GM20431 (cell line): ENCODE data around the gene CD40.

Source experiments
- in situ Hi-C: fragments of 300-500 bp; cut with MseI, MboI; formaldehyde crosslinking; loops from one replicate; pipeline ENCODE4 v1.15.0; 2020; ENCODE audit warnings: low sequenced_read_pairs; ENCODE audit not compliant: unreplicated experiment

Gene CD40

DNA sequence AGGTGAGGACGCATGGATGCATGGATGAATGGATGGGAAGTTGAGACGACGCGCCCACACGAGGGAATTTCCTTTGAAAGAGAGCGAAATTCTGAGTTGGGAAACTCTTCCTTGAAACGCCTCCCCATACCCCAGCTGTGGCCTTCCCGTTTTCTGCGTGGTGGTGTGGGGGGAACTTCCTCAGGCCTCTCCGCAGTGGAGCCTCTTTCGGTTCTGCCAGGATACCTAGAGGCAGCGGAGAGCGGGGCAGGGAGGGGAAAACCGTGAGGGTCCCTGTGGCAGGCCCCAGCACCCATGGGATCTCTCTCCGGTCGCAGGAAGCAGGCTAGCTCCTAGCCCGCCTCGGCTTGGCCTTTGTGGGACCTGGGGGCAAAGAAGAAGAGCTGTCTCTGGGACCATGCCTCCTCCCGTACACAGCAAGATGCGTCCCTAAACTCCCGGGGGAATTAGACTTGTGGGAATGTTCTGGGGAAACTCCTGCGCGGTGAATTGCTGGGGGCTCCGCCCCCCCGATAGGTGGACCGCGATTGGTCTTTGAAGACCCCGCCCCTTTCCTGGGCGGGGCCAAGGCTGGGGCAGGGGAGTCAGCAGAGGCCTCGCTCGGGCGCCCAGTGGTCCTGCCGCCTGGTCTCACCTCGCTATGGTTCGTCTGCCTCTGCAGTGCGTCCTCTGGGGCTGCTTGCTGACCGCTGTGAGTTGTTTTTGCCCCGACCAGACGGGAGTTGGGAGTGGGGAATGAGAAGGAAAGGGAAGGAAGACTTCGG is at the start of gene CD40:
TSS of gene CD40 (plus strand) at position 611 of the 764 bp plus-strand sequence. CDS start at position 641, 30 bp downstream.
- in situ Hi-C loops: no loop called here

DNA sequence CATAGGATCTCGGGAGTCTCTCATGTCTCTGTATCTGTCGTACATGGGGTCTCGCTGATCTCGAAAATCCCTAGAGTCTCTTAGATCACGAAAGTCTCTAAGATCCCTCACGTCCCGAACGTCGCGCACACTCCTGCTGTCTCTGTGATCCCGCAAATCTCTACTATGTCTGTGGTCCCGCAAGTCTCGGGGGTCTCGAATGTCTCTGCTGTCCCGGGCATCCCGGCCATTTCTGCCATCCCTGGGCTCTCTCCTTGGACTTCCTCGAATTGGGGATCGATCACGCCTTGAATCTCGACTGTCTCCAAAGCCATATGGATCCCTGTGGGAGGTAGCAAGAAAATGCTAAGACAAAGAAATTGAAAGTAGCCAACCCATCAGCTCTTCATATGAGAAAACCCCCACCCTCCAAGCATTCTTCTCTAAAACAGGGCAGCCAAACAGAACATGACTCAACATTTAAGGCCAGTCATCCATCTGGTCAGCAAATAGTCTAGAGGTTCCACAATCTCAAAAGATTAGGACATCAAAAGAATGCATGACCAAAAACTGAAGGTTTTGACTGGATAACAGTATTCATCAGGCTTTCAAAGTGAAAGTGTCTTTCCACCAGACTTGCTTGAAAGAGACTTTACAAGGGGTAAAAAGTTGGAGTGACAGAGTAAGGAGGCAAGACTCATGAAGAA is 47.8 kb upstream of the CD40 start:
- in situ Hi-C loops: no loop called here

DNA sequence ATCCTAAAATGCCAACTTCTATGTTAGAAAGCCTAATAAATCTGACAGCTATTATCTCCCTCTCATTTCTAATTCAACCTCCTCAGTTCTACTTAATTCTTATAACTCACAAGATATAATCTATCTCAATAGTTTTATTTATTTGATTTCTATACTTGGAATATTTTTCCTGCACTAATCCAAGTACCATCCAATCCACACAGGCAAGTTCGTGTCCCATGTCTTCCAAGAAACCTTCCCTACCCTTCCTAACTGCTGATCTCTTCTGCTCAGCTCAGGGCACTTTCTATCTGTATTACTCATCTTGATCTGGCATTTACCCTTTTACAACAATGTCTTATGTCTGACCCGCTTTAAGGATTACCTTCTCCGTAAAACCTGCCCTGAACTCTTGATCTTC is 46.5 kb upstream of the CD40 start:
- in situ Hi-C loops: no loop called here

DNA sequence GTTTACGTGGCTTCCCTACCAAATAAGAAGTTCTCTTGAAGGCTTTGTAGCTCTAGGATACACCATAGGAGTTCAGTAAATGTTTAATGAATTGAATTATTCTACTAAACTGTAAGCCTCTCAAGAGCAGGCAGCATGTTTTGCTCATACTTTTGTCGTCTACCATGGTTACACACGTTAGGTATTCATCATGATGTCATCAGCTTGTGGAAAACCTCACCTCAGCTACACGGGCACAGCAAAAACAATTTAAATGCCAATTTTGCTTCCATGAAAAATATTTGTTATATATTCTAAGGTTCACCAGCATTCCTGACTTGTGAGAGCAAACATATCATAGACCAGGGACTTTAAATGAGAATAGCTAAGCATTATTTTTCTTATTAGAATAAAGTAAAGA is 45.1 kb upstream of the CD40 start:
- in situ Hi-C loops: no loop called here

DNA sequence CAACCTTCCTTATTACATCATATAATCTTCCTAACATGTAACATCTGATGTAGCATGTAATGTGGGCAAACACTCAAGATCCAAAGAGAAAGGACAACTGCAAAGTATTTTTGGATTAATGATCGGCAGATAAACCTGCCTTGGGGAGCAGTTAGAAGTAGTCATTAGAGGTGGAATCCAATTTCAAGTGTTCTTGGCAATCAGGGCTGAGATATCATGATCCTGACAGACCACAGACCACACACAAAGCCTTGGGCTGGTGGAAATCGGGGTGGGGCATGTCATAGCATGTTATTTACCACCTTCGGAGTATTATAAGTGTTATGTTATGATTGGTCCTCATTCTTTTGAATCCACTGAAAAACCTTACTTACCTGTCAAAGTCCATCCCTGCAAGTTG is 44.7 kb upstream of the CD40 start:
- in situ Hi-C loops: no loop called here

DNA sequence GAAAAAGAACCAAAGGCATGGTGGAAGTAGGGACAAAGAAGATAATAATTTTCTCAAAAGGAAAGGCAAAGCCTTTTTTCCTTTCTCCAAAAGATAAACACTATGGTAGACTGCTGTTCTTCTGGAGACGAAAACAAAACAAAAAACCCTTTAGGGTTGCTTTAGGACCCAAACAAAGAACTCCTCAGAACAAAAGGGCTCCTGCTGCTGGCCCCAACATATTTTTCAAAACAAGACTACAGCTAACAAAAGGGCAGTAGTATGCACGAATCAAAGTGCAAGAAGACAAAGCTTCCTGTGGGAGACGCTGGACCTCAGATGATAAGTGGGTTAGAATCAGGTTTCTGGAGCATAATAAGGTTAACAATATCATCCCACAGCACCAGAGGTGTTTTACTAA is 44.1 kb upstream of the CD40 start:
- in situ Hi-C loops: no loop called here

DNA sequence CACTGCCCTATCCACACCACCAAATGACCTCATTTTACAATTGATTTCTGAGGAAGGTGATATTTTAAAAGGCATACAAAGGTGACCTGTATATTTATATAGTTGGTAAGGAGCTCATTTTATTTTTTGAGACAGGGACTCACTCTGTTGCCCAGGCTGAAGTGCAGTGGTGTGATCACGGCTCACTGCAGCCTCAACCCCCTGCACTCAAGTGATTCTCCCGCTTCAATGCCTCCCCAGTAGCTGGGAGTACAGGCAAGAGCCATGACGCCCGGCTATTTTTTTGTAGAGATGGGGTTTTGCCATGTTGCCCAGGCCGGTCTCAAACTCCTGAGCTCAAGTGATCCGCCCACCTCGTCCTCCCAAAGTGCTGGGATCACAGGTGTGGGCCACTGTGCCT is 41.3 kb upstream of the CD40 start:
- in situ Hi-C loops: no loop called here

DNA sequence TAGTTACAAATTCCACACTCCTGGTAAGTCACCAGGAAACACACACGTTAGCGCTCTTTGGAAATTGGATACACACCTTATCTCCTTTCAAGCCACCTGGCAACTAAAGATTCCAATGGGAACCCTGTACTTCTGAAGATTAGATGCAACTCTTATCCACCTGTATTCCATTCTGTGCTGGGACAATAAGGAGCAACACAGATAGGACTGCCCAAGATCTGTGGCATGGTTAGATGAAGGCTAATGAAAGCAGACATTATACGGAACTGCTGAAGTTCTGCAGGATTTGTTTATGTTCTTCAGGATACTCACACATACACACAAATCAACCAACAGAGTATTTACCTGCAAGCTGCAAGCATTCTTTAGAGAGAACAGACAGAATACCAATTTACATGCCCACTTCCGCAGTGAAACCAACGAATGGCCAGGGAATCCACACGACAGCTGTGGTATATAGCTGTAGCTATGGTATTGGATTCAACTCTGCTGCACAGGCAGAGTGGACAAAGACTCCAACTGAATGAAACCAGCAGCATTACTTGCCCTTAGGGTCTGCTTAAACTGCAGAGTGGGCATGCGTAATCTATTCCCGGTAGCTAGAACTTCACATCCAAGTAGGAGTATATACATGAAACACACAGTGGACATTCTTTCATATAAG is 40.3 kb upstream of the CD40 start:
- in situ Hi-C loops: no loop called here

DNA sequence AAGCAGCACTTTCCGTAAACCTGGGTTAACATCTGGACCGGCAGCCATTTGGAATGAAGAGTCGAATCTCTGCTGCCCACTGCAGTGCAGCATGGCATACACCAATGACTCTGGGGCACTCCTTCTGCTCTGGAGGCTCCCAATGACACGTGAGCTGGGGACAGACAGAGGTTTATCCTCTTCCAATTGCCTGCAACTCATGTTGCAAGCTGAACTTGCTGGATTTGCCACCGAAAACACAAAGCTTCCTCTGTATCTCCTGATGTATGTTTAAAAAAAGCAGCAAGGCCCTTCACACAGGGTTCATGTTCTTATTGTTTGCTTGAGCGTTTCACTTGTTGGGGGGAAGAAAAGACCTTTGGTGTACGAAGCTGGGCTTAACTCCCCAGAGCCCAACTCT is 39.2 kb upstream of the CD40 start:
- in situ Hi-C loops: no loop called here

DNA sequence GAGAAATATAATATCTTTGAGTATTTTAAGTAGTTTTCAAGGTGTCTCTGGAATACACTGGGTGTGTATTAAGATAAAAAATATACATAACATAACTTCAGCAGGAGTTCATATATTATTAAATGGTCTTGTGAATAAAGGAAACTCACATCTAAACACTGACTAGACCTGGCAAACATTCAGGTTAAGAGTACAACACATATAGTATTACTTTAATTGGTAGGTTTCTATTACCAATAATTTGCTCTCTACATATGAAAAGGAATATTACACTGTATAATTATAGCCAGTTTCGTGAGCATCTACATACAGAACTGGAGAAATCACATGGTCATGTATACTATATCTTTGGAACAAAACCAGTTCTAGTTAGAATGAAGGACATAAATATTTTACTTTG is 37.0 kb upstream of the CD40 start:
- in situ Hi-C loops: no loop called here

DNA sequence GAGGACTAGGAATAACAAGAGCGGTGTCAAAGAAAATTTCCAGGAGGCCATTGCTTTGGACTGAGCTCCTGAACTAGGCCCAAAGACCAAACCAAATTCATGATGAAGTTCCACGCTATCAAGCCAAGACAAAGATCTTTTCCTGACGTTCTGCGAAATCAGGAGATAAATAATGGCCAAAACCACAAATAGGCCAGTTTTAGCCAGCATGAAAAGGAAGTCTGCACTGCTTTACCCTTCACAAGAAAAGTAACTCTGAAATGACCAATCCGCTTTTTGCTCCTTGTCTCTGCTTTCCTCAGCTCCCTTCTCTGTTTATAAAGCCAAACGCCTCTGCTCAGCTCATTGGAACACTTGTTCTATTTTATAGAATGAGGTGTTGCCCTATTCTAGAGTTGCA is 35.0 kb upstream of the CD40 start:
- in situ Hi-C loops: no loop called here

DNA sequence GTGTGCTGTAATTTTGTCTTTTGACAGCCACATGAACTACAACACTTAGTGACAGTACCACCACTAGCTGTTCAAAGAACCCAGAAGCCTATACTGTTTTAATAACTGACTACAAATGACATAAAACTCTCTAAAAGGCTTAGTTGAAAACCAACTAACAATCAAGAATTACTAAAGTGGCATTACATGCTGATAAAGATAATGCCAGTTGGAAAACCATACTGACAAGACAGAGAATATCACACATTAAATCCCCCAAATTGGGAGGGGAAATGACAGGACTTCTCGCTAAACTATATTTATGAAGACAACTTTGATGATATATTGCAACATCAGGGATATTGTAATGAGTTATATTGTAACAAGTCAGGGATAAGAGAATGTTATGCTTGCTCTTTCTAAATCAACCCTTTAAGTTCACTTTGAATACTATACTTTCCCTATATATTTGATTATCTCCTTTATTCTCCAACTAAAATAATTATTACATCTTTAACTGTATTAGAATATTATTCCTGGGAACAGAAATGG is 34.5 kb upstream of the CD40 start:
- in situ Hi-C loops: no loop called here

DNA sequence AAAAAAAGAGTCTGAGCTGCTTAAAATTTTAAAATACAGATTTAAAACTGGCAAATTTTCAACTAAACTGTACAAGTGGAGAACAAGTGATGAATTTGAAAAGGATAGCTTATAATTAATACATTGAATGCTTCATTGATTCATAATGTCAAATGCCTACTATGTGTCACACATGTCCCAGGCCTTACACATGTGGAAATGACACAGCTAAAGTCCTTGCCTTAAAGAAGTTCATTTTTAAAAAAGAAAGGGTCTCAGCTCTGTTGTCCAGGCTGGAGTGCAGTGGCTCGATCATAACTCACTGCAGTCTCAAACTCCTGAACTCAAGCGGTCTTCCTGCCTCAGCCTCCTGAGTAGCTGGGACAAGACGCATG is 33.3 kb upstream of the CD40 start:
- in situ Hi-C loops: no loop called here

DNA sequence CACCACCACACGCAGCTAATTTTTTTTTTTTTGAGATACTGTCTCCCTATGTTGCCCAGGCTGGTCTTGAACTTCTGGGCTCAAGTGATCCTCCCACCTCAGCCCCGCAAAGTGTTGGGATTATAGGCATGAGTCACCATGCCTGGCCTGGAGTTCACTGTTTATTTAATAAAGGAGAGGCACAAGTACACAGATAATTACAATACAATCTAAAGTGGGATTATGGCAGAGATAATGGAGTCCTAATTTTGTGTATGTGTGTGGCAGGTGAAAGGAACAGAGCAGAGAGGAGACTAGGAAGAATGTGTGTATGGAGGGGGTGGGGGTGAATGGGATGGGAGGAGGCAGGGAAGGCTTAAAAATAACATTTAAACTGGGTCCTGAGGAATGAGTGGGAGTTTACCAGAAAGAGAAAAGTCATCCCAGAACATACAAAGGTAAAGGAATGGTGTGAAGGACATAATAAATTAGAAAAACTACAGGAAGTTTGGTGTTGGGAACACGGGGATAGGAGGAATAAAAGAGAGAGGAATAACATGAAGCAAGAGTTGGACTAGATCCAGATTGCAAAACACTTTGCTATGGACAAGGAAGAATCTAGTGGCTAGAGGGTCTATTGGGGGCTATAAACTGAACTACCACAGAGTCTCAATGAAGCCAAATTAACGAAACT is 32.8 kb upstream of the CD40 start:
- in situ Hi-C loops: no loop called here

DNA sequence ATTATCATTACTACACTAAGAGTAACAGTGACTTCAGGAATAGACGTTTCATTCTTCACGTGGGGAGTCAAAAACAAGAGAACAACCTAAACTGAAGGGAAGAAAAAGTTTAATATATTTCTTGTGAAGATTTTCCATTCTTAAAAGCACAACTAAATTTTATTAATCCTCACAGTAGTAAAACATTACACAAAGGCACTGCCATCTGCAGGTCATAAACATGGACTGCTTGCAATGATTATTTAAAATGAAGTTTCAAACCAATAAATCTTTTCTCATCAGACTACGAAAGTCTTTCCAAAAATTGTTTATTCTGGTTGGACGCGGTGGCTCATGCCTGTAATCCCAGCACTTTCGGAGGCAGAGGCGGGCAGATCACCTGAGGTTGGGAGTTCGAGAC is 31.0 kb upstream of the CD40 start:
- in situ Hi-C loops: no loop called here

DNA sequence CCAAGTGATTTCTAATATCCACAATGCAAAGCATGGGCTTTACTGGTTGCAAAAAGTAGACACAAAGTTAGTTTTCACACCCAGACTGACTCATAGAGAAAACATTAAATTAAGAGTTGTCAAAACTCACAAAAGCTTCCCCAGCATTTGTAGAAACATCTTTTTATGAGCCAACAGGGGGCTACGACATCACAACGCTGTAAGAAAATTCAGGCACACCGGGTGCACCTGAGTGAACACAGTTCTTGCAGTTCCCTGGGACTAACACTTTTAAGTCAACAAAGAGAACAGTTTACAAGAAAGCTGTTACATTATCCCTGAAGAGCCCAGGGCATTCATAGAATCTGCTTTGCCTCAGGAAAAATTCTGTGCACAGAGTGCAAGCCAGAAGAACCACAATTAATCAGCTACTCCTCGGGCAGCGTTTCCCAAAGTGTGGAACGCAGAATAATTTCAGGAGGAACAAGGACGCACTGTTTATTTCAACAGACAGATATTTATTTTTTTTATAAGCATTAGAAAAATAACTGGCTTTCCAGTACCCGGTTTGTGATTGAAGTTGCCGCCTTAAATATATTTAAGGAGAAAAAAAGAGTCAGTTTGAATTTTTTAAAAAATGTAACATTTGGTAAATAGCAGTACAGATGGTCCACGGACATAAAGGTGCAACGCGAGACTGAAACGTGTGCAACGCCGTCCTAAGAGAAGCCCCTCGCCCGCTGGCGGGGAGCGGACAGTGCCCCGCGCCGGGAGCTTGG is 29.5 kb upstream of the CD40 start:
- in situ Hi-C loops: no loop called here

DNA sequence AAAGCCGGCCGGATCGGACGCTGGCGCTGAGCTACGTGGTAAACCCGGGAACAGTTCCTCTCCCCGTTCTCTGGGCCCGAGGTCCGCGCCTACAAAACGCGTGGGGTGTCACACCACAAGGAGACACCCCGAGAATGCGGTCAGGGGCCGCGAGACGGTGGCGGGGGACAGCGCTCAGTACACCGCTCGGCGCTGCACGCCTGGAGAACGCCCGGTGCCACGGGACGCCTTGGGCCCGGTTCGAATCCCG is 29.0 kb upstream of the CD40 start:
- in situ Hi-C loops: no loop called here

DNA sequence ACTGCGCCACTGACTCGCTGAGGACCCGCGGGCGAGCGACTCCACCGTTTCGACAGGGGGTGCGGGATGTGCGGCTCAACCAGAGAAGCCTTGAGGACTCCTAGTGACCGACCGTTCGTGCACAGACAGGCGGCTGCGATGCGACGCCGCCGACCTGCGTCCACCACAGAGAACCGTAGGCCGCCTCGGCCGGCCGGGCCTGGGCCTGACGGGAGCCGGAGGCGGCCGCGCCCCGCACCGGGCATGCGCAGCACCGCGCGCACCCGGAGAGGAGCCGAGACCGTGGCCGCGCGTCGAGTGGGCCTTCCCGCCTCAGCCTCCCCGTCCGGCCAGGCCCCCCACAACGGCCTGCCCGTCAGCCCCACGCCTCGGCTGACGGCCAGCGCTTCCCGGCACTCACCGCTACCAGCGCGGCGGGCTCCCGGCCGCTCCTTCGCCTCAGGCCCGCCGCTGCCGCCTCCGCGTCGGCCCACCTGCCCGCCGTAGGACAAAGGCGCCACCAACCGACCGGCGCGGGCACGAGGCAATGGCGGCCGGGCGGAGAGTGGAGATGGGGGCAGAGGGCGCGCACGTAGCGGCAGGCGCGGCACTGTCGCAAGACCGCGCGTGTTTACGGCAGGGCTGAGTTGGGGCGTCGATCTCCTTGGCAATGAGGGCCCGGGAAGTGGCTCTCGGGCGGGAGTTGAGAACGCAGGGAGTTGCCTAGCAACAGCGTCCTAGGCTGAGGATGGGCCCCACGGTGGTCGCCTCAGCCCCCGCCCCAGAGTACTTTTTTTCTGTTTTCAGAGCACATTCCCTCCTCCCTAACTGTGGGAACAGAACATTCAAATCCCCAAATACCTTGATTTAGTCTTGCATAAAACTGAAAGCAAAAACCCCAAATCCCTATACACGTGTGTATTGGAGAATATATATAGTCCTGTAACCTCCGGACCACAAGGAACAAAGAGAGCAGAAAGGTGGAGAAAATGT is 28.4 kb upstream of the CD40 start, which contains the start of gene NCOA5:
TSS of gene NCOA5 (minus strand) at position 546 of the 972 bp plus-strand sequence. CDS start 10,538 bp downstream, outside the sequence.
- in situ Hi-C loops: no loop called here
